Neuronal stem cell (in vitro differentiated cells): ENCODE measurements around the gene THADA.
"Not testable (repeated sequence)": the region's sequence is repeated elsewhere in the genome, so short reads cannot be mapped to it uniquely, and the experiment has no call there.

Experiments used
- DNase-seq: peaks from one replicate; pipeline ENCODE4 v3.0.0-alpha.2; 2013; ENCODE audit warnings: low spot score
- H2AFZ ChIP-seq: one replicate; pipeline ENCODE4 v1.6.1; 2013; ENCODE audit warnings: mild to moderate bottlenecking, low read length, inconsistent platforms
- H2AK5ac ChIP-seq: 2 replicates; pipeline ENCODE4 v1.6.1; 2013; ENCODE audit warnings: low read depth, mild to moderate bottlenecking, inconsistent platforms, low read length, moderate library complexity, mixed read lengths
- H2BK120ac ChIP-seq: 2 replicates; pipeline ENCODE4 v1.6.1; 2013; ENCODE audit warnings: low read depth, mild to moderate bottlenecking, inconsistent platforms, low read length, moderate library complexity, mixed read lengths
- H2BK12ac ChIP-seq: one replicate; pipeline ENCODE4 v1.6.1; 2013; ENCODE audit warnings: low read length, inconsistent platforms
- H2BK15ac ChIP-seq: 2 replicates; pipeline ENCODE4 v1.6.1; 2013; ENCODE audit warnings: mild to moderate bottlenecking, low read length, inconsistent platforms, mixed read lengths
- H2BK5ac ChIP-seq: one replicate; pipeline ENCODE4 v1.6.1; 2013; ENCODE audit warnings: inconsistent platforms, mild to moderate bottlenecking, low read length, moderate library complexity
- H3K14ac ChIP-seq: one replicate; pipeline ENCODE4 v1.6.1; 2013; ENCODE audit warnings: low read length, inconsistent platforms
- H3K18ac ChIP-seq: 2 replicates; pipeline ENCODE4 v1.6.1; 2013; ENCODE audit warnings: low read length, inconsistent platforms
- H3K23ac ChIP-seq: 2 replicates; pipeline ENCODE4 v1.6.1; 2013; ENCODE audit warnings: low read depth, mild to moderate bottlenecking, mixed read lengths, low read length, inconsistent platforms; ENCODE audit not compliant: poor library complexity
- H3K27ac ChIP-seq: replicated peaks from 3 replicates; pipeline ENCODE4 v1.5.1; 2013; ENCODE audit warnings: low read length, inconsistent platforms
- H3K27me3 ChIP-seq, 3 experiments: 2 replicates each; pipeline ENCODE4 v1.6.1; 2013; ENCODE audit warnings: low read length in 3 of 3, mild to moderate bottlenecking in 2 of 3, inconsistent platforms in 1 of 3, low read depth in 1 of 3, mixed read lengths in 1 of 3, moderate library complexity in 1 of 3; ENCODE audit not compliant: control insufficient read depth in 3 of 3, insufficient read depth in 3 of 3
- H3K36me3 ChIP-seq, 2 donors: replicated peaks in 1 of 2; 2 replicates each; pipeline ENCODE4 v1.6.1; 2013; ENCODE audit warnings: low read length in 2 of 2; ENCODE audit not compliant: control insufficient read depth in 2 of 2, insufficient read depth in 2 of 2
- H3K4ac ChIP-seq: 2 replicates; pipeline ENCODE4 v1.6.1; 2013; ENCODE audit warnings: inconsistent platforms, mild to moderate bottlenecking, low read length, moderate library complexity
- H3K4me1 ChIP-seq, 2 donors: 1 replicate in 1 of 2; 2 replicates in 1 of 2; pipeline ENCODE4 v1.6.1; 2013; ENCODE audit warnings: low read length in 2 of 2, low read depth in 1 of 2; ENCODE audit not compliant: control insufficient read depth in 2 of 2, insufficient read depth in 1 of 2
- H3K4me2 ChIP-seq: one replicate; pipeline ENCODE4 v1.6.1; 2013; ENCODE audit warnings: mild to moderate bottlenecking, low read length, inconsistent platforms; ENCODE audit not compliant: insufficient read depth, poor library complexity, severe bottlenecking
- H3K4me3 ChIP-seq, 2 donors: 2 replicates each; pipeline ENCODE4 v1.5.1; 2013; ENCODE audit warnings: low read length in 2 of 2, mild to moderate bottlenecking in 2 of 2, inconsistent platforms in 1 of 2, moderate library complexity in 1 of 2
- H3K79me1 ChIP-seq: one replicate; pipeline ENCODE4 v1.6.1; 2013; ENCODE audit warnings: low read depth, mild to moderate bottlenecking, inconsistent platforms, low read length, moderate library complexity
- H3K9ac ChIP-seq: one replicate; pipeline ENCODE4 v1.6.1; 2013; ENCODE audit warnings: mild to moderate bottlenecking, low read depth, low read length, inconsistent platforms; ENCODE audit not compliant: poor library complexity
- H3K9me3 ChIP-seq, 2 donors: replicated peaks in 1 of 2; 2 replicates each; pipeline versions ENCODE3 to v1.6.1; 2013; ENCODE audit warnings: low read length in 2 of 2, mild to moderate bottlenecking in 2 of 2, inconsistent platforms in 1 of 2, low read depth in 1 of 2, mixed read lengths in 1 of 2, moderate library complexity in 1 of 2; ENCODE audit not compliant: control insufficient read depth in 2 of 2, insufficient read depth in 1 of 2
- H4K8ac ChIP-seq: one replicate; pipeline ENCODE4 v1.6.1; 2013; ENCODE audit warnings: low read depth, mild to moderate bottlenecking, inconsistent platforms, low read length, moderate library complexity
- H4K91ac ChIP-seq: one replicate; pipeline ENCODE4 v1.6.1; 2013; ENCODE audit warnings: low read length, low read depth, mild to moderate bottlenecking, inconsistent platforms; ENCODE audit not compliant: poor library complexity
- WGBS, 2 donors: extraction: QIAGEN DNeasy Blood & Tissue Kit; methylation state at CpG; one replicate each; pipeline ENCODE4 v1.1.7; 2013; ENCODE audit warnings: missing lambda C conversion rate in 2 of 2, mixed read lengths in 1 of 2; ENCODE audit not compliant: insufficient read length in 2 of 2, insufficient replicate concordance in 1 of 2; ENCODE audit errors: extremely low coverage in 2 of 2; 5-methylcytosine and 5-hydroxymethylcytosine counted together

The THADA gene

DNA sequence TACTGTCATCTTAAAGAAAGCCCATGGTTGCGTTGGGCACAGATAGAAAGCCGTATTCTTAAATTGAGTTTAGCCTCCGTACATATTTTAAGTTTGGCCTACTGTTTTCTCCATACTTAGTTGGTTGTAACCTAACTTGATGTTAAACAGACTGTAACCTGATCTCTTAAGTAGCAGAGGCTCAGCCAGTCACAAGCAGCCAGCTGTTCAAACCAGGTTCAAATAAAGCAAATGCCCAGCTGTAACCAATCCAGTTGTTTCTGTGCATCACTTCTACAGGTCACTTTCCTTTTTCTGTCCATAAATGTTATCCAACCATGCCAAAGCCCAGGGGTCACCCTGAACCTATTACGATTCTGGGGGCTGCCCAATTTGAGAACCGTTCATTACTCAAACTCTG is 10.0 kb upstream of the THADA start:
- Histone ChIP-seq H3K9ac (no peak overlapping the region), H3K4ac (no peak overlapping the region), H3K9me3 (no peaks in the 10 kb centered on the region), H2BK5ac (no peak overlapping the region), H3K4me3 (no peak overlapping the region), H3K14ac (no peak overlapping the region), H2BK12ac (no peak overlapping the region), H3K4me2 (no peak overlapping the region), H4K8ac (no peak overlapping the region), H3K18ac (no peak overlapping the region), H3K27me3 (no peaks in the 10 kb centered on the region), H3K23ac (no peak overlapping the region), H4K91ac (no peak overlapping the region), H2BK15ac (no peak overlapping the region), H2BK120ac (no peak overlapping the region), H3K36me3 (no peaks in the 10 kb centered on the region), H2AFZ (no peak overlapping the region), H3K27ac (no peak overlapping the region), H3K79me1 (no peaks in the 10 kb centered on the region), H2AK5ac (no peak overlapping the region), H3K4me1 (peaks cover 0 to 2% of the 10 kb centered on the region in 2 donors)
- DNase-seq = no peak
- WGBS, 2 donors = no CpG with 5 or more reads among the region's 5 CpGs

GRCh38 chr2:43605079-43605655 is 9.3 kb upstream of the THADA start:
- H3K4me1 ChIP-seq = peaks cover 0 to 2% of the 10 kb centered on the region in 2 donors
- no peak overlapping the region for H3K18ac ChIP-seq
- H3K4ac ChIP-seq = no peak overlapping the region
- no peaks in the 10 kb centered on the region for H3K36me3 ChIP-seq
- H2BK12ac ChIP-seq = no peak overlapping the region
- H3K27ac ChIP-seq = no peak overlapping the region
- no peaks in the 10 kb centered on the region for H3K79me1 ChIP-seq
- peak; percentile 18 for DNase-seq
- H2BK5ac ChIP-seq = no peak overlapping the region
- no peaks in the 10 kb centered on the region for H3K27me3 ChIP-seq
- H3K4me2 ChIP-seq = no peak overlapping the region
- H4K91ac ChIP-seq = no peak overlapping the region
- H2AK5ac ChIP-seq = no peak overlapping the region
- no CpG with 5 or more reads among the region's 2 CpGs for WGBS, 2 donors
- no peak overlapping the region for H3K14ac ChIP-seq
- no peak overlapping the region for H2BK15ac ChIP-seq
- H3K23ac ChIP-seq = no peak overlapping the region
- H3K9ac ChIP-seq = no peak overlapping the region
- H3K4me3 ChIP-seq = no peak overlapping the region
- H2AFZ ChIP-seq = no peak overlapping the region
- no peak overlapping the region for H2BK120ac ChIP-seq
- no peaks in the 10 kb centered on the region for H3K9me3 ChIP-seq
- H4K8ac ChIP-seq = no peak overlapping the region

GRCh38 chr2:43604674-43605073 is 8.8 kb upstream of the THADA start:
- Histone ChIP-seq H3K4me1 (peaks cover 0 to 2% of the 10 kb centered on the region in 2 donors), H3K9ac (no peak overlapping the region), H3K27me3 (no peaks in the 10 kb centered on the region), H3K36me3 (no peaks in the 10 kb centered on the region), H2BK12ac (no peak overlapping the region), H3K79me1 (no peaks in the 10 kb centered on the region), H3K4ac (no peak overlapping the region), H2AFZ (no peak overlapping the region), H3K18ac (no peak overlapping the region), H3K9me3 (no peaks in the 10 kb centered on the region), H2BK5ac (no peak overlapping the region), H3K4me2 (no peak overlapping the region), H3K27ac (no peak overlapping the region), H3K4me3 (no peak overlapping the region), H3K23ac (no peak overlapping the region), H2AK5ac (no peak overlapping the region), H2BK120ac (no peak overlapping the region), H4K91ac (no peak overlapping the region), H4K8ac (no peak overlapping the region), H3K14ac (no peak overlapping the region), H2BK15ac (no peak overlapping the region)
- no CpG with 5 or more reads among the region's 4 CpGs for WGBS, 2 donors
- DNase-seq = no peak

GRCh38 chr2:43600596-43600995 is 4.8 kb upstream of the THADA start:
- H3K36me3 ChIP-seq, H3K18ac ChIP-seq, H3K4me3 ChIP-seq, H3K23ac ChIP-seq, H2AK5ac ChIP-seq, H3K79me1 ChIP-seq, H2BK5ac ChIP-seq, H3K4me2 ChIP-seq, H3K27me3 ChIP-seq, H3K14ac ChIP-seq, H3K27ac ChIP-seq, H3K4me1 ChIP-seq, H2BK15ac ChIP-seq, H2AFZ ChIP-seq, H4K91ac ChIP-seq, H2BK120ac ChIP-seq, H3K9ac ChIP-seq, DNase-seq, H2BK12ac ChIP-seq, H3K4ac ChIP-seq, H4K8ac ChIP-seq, H3K9me3 ChIP-seq: not testable (repeated sequence)
- WGBS, 2 donors = no CpG with 5 or more reads among the region's 1 CpG
